Endothelial cell of umbilical vein (primary cell): ENCODE results near the gene EIF3D. TPM values are rescaled to one million over a fixed set of nuclear protein-coding genes. Genes with fewer than 3 reads are reported as not detected.
"Not testable (repeated sequence)": the region's sequence is repeated elsewhere in the genome, so short reads cannot be mapped to it uniquely, and the experiment has no call there.

Experiments
- BruUV-seq: library from RNA; stranded (reverse); fragments of 400-500 nt; replicated peaks from 2 replicates; lab custom pipeline; 2021; lab: Mats Ljungman, UMichigan
- CTCF ChIA-PET: fragments of 300-600, 350-600 bp; sonication (Branson Sonifier 250); formaldehyde crosslinking; loops from one replicate; lab custom pipeline; 2021; ENCODE audit warnings: antibody characterized with exemption, inconsistent platforms; lab: Charles Lee
- POLR2A ChIA-PET: fragments of 300-600, 350-600 bp; sonication (Branson Sonifier 250); formaldehyde crosslinking; loops from one replicate; lab custom pipeline; 2021; ENCODE audit warnings: antibody characterized with exemption, inconsistent platforms; lab: Charles Lee
- DNase-seq: peaks from one replicate; pipeline ENCODE4 v3.0.0-alpha.2; 2011; ENCODE audit warnings: low read depth, low spot score
- FAIRE-seq: peaks from 2 replicates; lab custom pipeline; 2011; peaks lifted over from hg19 to GRCh38; lab: Jason Lieb, UNC
- H2AFZ ChIP-seq: 2 replicates; pipeline ENCODE4 v1.6.0; 2012; ENCODE audit warnings: low read depth, low read length, control low read depth, inconsistent platforms
- H3K27ac ChIP-seq: 2 replicates; pipeline ENCODE4 v1.5.1; 2011; ENCODE audit warnings: low read depth, mild to moderate bottlenecking, control low read depth, low read length, moderate library complexity; ENCODE audit not compliant: insufficient read depth
- H3K27me3 ChIP-seq, 2 experiments: 2 replicates each; pipeline versions ENCODE4 v1.6.0 to v1.6.1; 2011; ENCODE audit warnings: low read length in 2 of 2, mixed read lengths in 1 of 2; ENCODE audit not compliant: control insufficient read depth in 2 of 2, insufficient read depth in 2 of 2
- H3K36me3 ChIP-seq, 2 experiments: 2 replicates in 1 of 2; 3 replicates in 1 of 2; pipeline ENCODE4 v1.5.1; 2011; ENCODE audit warnings: low read length in 2 of 2, mild to moderate bottlenecking in 1 of 2, moderate library complexity in 1 of 2; ENCODE audit not compliant: control insufficient read depth in 2 of 2, insufficient read depth in 2 of 2; ENCODE audit errors: extremely low read depth in 1 of 2
- H3K4me1 ChIP-seq: 3 replicates; pipeline ENCODE4 v1.5.1; 2011; ENCODE audit warnings: mild to moderate bottlenecking, low read length; ENCODE audit not compliant: control insufficient read depth, insufficient read depth; ENCODE audit errors: extremely low read depth
- H3K4me2 ChIP-seq: 2 replicates; pipeline ENCODE4 v1.6.1; 2011; ENCODE audit warnings: low read length, control low read depth, mixed read lengths; ENCODE audit not compliant: insufficient read depth
- H3K4me3 ChIP-seq, 3 experiments: fragments of 200-600 bp in 1 of 3; sonication (generic), shearing (Covaris generic) in 1 of 3; replicated peaks in 1 of 3; 2 replicates each; pipeline ENCODE4 v1.5.1; 2011 to 2016; ENCODE audit warnings: control low read depth in 3 of 3, low read length in 3 of 3, mild to moderate bottlenecking in 2 of 3, inconsistent platforms in 1 of 3, low read depth in 1 of 3, moderate library complexity in 1 of 3; ENCODE audit not compliant: insufficient read depth in 1 of 3
- H3K79me2 ChIP-seq: 2 replicates; pipeline ENCODE4 v1.6.0; 2012; ENCODE audit warnings: low read length, inconsistent platforms; ENCODE audit not compliant: control insufficient read depth, insufficient read depth
- H3K9ac ChIP-seq: replicated peaks from 2 replicates; pipeline ENCODE3; 2011; ENCODE audit warnings: low read length, control low read depth; ENCODE audit not compliant: insufficient read depth; ENCODE audit errors: extremely low read depth
- H3K9me1 ChIP-seq: replicated peaks from 3 replicates; pipeline ENCODE4 v1.6.0; 2011; ENCODE audit warnings: mild to moderate bottlenecking, low read length; ENCODE audit not compliant: control insufficient read depth, insufficient read depth; ENCODE audit errors: extremely low read depth
- H3K9me3 ChIP-seq: replicated peaks from 2 replicates; pipeline ENCODE4 v1.5.1; 2012; ENCODE audit warnings: low read length, inconsistent platforms; ENCODE audit not compliant: control insufficient read depth, insufficient read depth
- H4K20me1 ChIP-seq: replicated peaks from 2 replicates; pipeline ENCODE3; 2011; ENCODE audit warnings: mild to moderate bottlenecking, low read length; ENCODE audit not compliant: control insufficient read depth, insufficient read depth; ENCODE audit errors: extremely low read depth
- CTCF ChIP-seq, 2 donors: IDR thresholded peaks; 1 replicate in 1 of 2; 2 replicates in 1 of 2; pipeline ENCODE4 v1.5.1; 2011; ENCODE audit warnings: low read length in 2 of 2, mild to moderate bottlenecking in 2 of 2, moderate library complexity in 2 of 2, control low read depth in 1 of 2, inconsistent platforms in 1 of 2, low read depth in 1 of 2; ENCODE audit not compliant: insufficient read depth in 1 of 2; ENCODE audit errors: extremely low read depth in 1 of 2
- EZH2 ChIP-seq: IDR thresholded peaks from 2 replicates; pipeline ENCODE4 v1.6.1; 2012; ENCODE audit warnings: borderline replicate concordance, low read depth, mild to moderate bottlenecking, moderate library complexity, low read length, inconsistent platforms; ENCODE audit not compliant: severe bottlenecking
- GATA2 ChIP-seq: IDR thresholded peaks from 2 replicates; pipeline ENCODE4 v1.7.0; 2011; ENCODE audit warnings: low read depth, mild to moderate bottlenecking, moderate library complexity, mixed read lengths, low read length; ENCODE audit not compliant: insufficient read length, insufficient read depth
- JUN ChIP-seq: IDR thresholded peaks from 2 replicates; pipeline ENCODE4 v1.6.1; 2011; ENCODE audit warnings: borderline replicate concordance, low read depth; ENCODE audit not compliant: insufficient read length, insufficient read depth
- MYC ChIP-seq: IDR thresholded peaks from one replicate; pipeline ENCODE4 v1.6.1; 2011; ENCODE audit warnings: mild to moderate bottlenecking, low read depth, low read length
- POLR2A ChIP-seq: IDR thresholded peaks from 2 replicates; pipeline ENCODE4 v1.6.1; 2012; ENCODE audit warnings: low read depth, mild to moderate bottlenecking, control low read depth, low read length
- dilution Hi-C: fragments of 300-500 bp; cut with MboI; formaldehyde crosslinking; loops from one replicate; pipeline ENCODE4 v1.15.0; 2019; ENCODE audit warnings: low sequenced_read_pairs; ENCODE audit not compliant: extremely low pct_ligation_motif_present
- intact Hi-C: fragments of 100-400 bp; cut with micrococcal nuclease; formaldehyde crosslinking; loops from one replicate; pipeline ENCODE4 v1.10.0; 2022
- polyA plus RNA-seq, 4 experiments: library from polyadenylated mRNA; depleted of rRNA in 3 of 4; stranded (reverse) in 3 of 4; unstranded in 1 of 4; fragments of >200 nt; gene quantifications; 2 replicates each; pipeline versions ENCODE4 v1.2.1 to v1.2.3, GENCODE V29; 2011 to 2012; ENCODE audit warnings: missing spikeins in 1 of 4
- total RNA-seq: library from RNA; stranded (reverse); gene quantifications from 2 replicates; pipeline ENCODE4 v1.2.3, GENCODE V29; 2021

Gene EIF3D
- total and polyA plus RNA-seq, 2 donors (not counting 3 experiments of a cell fraction or from before 2014, with no cell fraction given), result 201 to 413 TPM

DNA sequence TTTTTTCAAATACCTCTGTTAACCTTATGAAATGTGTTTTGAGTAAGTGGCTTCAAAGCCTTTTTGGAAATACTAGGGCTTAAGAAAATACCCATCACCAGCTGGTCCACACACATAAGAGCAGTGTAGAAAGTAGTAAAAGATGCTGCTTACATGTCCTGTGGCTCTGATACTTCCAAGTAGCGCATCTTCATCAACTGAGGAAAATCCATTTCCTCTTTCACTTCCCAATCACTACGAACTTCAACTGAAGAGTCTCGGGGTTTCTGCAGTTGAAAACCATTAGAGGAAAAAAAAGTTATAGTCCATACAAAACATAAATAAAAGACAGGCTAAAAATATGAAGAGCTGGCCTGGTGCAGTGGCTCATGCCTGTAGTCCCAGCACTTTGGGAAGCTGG, 8.5 kb downstream of the EIF3D start:
- no peaks in the 10 kb centered on the region for H3K27me3 ChIP-seq
- no peak overlapping the region for H3K4me3 ChIP-seq
- no peak overlapping the region for H3K4me2 ChIP-seq
- no peak overlapping the region for H3K27ac ChIP-seq
- intact Hi-C loops, result no loop called here
- H3K36me3 ChIP-seq, result peaks cover 53 to 85% of the 10 kb centered on the region in 2 experiments
- dilution Hi-C loops, result no loop called here
- TF ChIP-seq EZH2, result no peak
- no peak for TF ChIP-seq JUN
- TF ChIP-seq GATA2, result no peak
- no peak for TF ChIP-seq MYC
- no peak for TF ChIP-seq POLR2A
- TF ChIP-seq CTCF (IDR thresholded peaks at IDR 0.05; ENCODE audit: extremely low read depth in 1 of 2, insufficient read depth in 1 of 2, low read depth in 1 of 2, low read length in 2 of 2), result no peak
- DNase-seq (no peak), FAIRE-seq (no peak)
- H2AFZ ChIP-seq, result no peak overlapping the region
- no peaks in the 10 kb centered on the region for H3K4me1 ChIP-seq
- H3K9me1 ChIP-seq, result no peaks in the 10 kb centered on the region
- peaks cover 3% of the 10 kb centered on the region for H3K79me2 ChIP-seq
- BruUV-seq, result no TSS peak
- no peaks in the 10 kb centered on the region for H3K9me3 ChIP-seq
- no peak overlapping the region for H3K9ac ChIP-seq
- CTCF ChIA-PET, result interaction anchor here (1.2 to 2.1 kb wide), 2 partner anchors 9 kb away, joined by 6 to 13 read pairs; no protein-coding TSS in a partner anchor
- H4K20me1 ChIP-seq, result no peaks in the 10 kb centered on the region
- POLR2A ChIA-PET, result no interaction called here

- H3K36me3 ChIP-seq, result peaks cover 49 to 85% of the 10 kb centered on the region in 2 experiments
- H3K4me3 ChIP-seq, DNase-seq, dilution Hi-C loops, H3K27ac ChIP-seq, H3K4me1 ChIP-seq, H3K27me3 ChIP-seq, H3K4me2 ChIP-seq, H2AFZ ChIP-seq, intact Hi-C loops, H4K20me1 ChIP-seq, H3K9me3 ChIP-seq, H3K9ac ChIP-seq, BruUV-seq, H3K9me1 ChIP-seq, FAIRE-seq, H3K79me2 ChIP-seq, POLR2A ChIA-PET: not testable (repeated sequence)
- CTCF ChIA-PET, result interaction anchor here (1.2 kb wide), 1 partner anchor 9 kb away, joined by 6 read pairs; no protein-coding TSS in a partner anchor
These were observed 9.1 kb downstream of the EIF3D start for GRCh38 chr22:36519906-36520305.
